Measurements from ENCODE around the gene GPC3.

DNA sequence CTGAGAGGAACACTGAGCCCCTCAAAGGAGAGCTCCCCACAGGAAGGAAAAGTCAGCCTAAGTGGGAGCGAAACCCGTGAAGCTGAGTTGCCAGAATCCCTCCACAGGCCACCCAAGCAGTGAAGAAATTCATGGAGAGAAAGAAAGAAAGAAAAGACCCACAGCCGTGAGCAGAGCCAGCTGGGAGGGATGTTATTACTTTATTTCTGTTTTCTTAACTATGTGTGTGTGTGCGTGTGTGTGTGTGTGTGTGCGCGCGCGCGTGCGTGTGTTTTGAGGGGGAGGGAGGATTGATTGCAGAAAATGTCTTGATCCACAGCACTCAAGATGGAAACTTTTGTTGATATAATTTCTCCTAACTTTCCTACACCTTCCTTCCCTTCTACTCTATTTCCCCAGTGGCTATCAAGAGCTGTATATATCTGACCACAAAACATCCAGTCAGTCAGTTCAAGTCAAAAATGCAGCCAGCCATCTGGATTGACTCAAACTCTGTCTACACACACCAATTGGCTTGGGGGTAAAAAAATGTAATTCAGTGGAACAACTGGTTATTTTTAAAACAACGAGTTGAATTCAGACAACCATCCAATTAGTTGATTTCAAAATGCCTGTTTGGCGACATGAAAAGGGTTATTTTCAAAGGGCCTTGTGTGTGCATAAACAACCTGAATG lies 13.8 kb upstream of the GPC3 start:
- no peak for TF ChIP-seq POLR2A (IDR thresholded peaks at IDR 0.05; ENCODE audit: low read depth, low read length)
- TF ChIP-seq, protein P1, sequence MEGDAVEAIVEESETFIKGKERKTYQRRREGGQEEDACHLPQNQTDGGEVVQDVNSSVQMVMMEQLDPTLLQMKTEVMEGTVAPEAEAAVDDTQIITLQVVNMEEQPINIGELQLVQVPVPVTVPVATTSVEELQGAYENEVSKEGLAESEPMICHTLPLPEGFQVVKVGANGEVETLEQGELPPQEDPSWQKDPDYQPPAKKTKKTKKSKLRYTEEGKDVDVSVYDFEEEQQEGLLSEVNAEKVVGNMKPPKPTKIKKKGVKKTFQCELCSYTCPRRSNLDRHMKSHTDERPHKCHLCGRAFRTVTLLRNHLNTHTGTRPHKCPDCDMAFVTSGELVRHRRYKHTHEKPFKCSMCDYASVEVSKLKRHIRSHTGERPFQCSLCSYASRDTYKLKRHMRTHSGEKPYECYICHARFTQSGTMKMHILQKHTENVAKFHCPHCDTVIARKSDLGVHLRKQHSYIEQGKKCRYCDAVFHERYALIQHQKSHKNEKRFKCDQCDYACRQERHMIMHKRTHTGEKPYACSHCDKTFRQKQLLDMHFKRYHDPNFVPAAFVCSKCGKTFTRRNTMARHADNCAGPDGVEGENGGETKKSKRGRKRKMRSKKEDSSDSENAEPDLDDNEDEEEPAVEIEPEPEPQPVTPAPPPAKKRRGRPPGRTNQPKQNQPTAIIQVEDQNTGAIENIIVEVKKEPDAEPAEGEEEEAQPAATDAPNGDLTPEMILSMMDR (conservative IDR thresholded peaks at IDR 0.05; ENCODE audit: low read depth, low read length), result no peak
- no peak for TF ChIP-seq BHLHE40 (IDR thresholded peaks at IDR 0.05; ENCODE audit: low read depth, low read length)
- TF ChIP-seq CEBPB (IDR thresholded peaks at IDR 0.05; ENCODE audit: low read depth, low read length), result no peak
- TF ChIP-seq, protein P2, sequence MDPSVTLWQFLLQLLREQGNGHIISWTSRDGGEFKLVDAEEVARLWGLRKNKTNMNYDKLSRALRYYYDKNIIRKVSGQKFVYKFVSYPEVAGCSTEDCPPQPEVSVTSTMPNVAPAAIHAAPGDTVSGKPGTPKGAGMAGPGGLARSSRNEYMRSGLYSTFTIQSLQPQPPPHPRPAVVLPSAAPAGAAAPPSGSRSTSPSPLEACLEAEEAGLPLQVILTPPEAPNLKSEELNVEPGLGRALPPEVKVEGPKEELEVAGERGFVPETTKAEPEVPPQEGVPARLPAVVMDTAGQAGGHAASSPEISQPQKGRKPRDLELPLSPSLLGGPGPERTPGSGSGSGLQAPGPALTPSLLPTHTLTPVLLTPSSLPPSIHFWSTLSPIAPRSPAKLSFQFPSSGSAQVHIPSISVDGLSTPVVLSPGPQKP (IDR thresholded peaks at IDR 0.05; ENCODE audit: borderline replicate concordance, low read depth, low read length), result no peak
- TF ChIP-seq MAFK (IDR thresholded peaks at IDR 0.05; ENCODE audit: low read depth, low read length), result no peak
- TF ChIP-seq, protein P3, sequence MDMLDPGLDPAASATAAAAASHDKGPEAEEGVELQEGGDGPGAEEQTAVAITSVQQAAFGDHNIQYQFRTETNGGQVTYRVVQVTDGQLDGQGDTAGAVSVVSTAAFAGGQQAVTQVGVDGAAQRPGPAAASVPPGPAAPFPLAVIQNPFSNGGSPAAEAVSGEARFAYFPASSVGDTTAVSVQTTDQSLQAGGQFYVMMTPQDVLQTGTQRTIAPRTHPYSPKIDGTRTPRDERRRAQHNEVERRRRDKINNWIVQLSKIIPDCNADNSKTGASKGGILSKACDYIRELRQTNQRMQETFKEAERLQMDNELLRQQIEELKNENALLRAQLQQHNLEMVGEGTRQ (IDR thresholded peaks at IDR 0.05; ENCODE audit: low read depth, low read length), result no peak
- TF ChIP-seq MAZ (IDR thresholded peaks at IDR 0.05; ENCODE audit: borderline replicate concordance, low read depth, low read length), result no peak

Measured in IMR-90 (cell line).